Neutrophil (primary cell): ENCODE results near the gene OLA1.

Source experiments
- H3K27ac ChIP-seq: fragments of 200-600 bp; sonication (generic); 2 replicates; pipeline ENCODE4 v1.5.1; 2016; ENCODE audit warnings: mild to moderate bottlenecking, moderate library complexity
- H3K27me3 ChIP-seq: fragments of 200-600 bp; sonication (generic); 2 replicates; pipeline ENCODE4 v1.6.0; 2016; ENCODE audit warnings: mild to moderate bottlenecking
- H3K36me3 ChIP-seq: fragments of 200-600 bp; sonication (generic); 2 replicates; pipeline ENCODE4 v1.5.1; 2017
- H3K4me1 ChIP-seq, 2 experiments: fragments of 200-600 bp in 1 of 2; sonication (generic) in 1 of 2; 1 replicate in 1 of 2; 2 replicates in 1 of 2; pipeline versions ENCODE4 v1.5.1 to v1.6.1; 2013 to 2016; ENCODE audit warnings: low read depth in 1 of 2, low read length in 1 of 2, mild to moderate bottlenecking in 1 of 2, moderate library complexity in 1 of 2; ENCODE audit not compliant: control insufficient read depth in 1 of 2, insufficient read depth in 1 of 2
- H3K4me3 ChIP-seq, 2 experiments: fragments of 200-600 bp in 1 of 2; sonication (generic) in 1 of 2; 1 replicate in 1 of 2; 2 replicates in 1 of 2; pipeline ENCODE4 v1.5.1; 2013 to 2016; ENCODE audit warnings: low read depth in 1 of 2, low read length in 1 of 2, mild to moderate bottlenecking in 1 of 2, moderate library complexity in 1 of 2
- H3K9me3 ChIP-seq: fragments of 200-600 bp; sonication (generic); 2 replicates; pipeline ENCODE4 v1.5.1; 2016
- TF ChIP-seq, protein P1 (sequence below): fragments of 200-600 bp; sonication (generic); IDR thresholded peaks from 2 replicates; pipeline ENCODE4 v1.5.1; 2016; ENCODE audit warnings: antibody characterized with exemption

OLA1 gene

DNA sequence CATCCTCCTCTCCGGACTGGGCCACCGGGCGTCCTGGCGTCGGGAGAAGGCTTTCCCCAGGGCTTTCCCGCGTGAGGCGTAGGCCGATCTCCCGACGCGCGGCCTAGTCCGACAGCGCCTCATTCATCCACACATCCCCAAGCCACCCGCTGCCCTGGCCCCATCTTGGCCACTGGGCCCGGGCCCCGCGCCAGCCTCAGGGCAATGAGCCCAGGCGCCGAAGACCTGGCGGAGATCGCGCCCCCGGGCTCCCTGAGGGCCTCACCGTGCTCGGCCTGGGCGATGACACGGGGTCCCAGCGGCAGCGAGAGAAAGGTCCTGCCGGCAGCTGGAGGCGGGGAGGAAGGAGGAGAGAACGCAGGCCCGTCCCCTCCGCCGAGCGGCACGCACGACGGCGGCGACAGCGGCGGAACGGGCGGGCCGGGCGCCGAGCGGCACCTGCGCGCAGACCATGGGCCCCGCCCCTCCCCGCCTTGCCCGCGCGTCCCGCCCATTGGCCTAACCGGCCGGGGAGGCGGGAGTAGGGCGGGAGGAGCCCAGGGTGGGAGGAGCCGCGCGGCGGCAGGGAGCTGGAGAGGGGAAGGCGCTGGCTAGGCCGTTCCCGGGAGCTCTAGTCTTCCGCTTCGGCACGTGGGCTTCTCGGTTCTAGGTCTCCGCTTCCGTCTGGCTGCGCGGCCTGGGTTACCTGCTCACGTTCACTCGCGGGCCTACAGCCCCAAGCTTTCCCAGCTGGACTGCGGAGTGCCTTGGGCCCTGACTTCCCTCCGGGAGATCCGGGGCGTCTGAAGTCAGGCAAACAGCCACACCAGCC, at the start of gene OLA1:
OLA1 (minus strand) TSS at position 346 of the 811 bp plus-strand sequence. CDS start 1,717 bp downstream, outside the sequence.
- Histone ChIP-seq H3K4me1 (peaks cover 14 to 18% of the 10 kb centered on the region in 2 experiments), H3K9me3 (no peaks in the 10 kb centered on the region), H3K36me3 (peaks cover 7% of the 10 kb centered on the region), H3K4me3 (peak within 1 kb of the TSS; percentile 78 to 97), H3K27ac (peak within 1 kb of the TSS; percentile 82), H3K27me3 (no peaks in the 10 kb centered on the region)
- TF ChIP-seq, protein P1, sequence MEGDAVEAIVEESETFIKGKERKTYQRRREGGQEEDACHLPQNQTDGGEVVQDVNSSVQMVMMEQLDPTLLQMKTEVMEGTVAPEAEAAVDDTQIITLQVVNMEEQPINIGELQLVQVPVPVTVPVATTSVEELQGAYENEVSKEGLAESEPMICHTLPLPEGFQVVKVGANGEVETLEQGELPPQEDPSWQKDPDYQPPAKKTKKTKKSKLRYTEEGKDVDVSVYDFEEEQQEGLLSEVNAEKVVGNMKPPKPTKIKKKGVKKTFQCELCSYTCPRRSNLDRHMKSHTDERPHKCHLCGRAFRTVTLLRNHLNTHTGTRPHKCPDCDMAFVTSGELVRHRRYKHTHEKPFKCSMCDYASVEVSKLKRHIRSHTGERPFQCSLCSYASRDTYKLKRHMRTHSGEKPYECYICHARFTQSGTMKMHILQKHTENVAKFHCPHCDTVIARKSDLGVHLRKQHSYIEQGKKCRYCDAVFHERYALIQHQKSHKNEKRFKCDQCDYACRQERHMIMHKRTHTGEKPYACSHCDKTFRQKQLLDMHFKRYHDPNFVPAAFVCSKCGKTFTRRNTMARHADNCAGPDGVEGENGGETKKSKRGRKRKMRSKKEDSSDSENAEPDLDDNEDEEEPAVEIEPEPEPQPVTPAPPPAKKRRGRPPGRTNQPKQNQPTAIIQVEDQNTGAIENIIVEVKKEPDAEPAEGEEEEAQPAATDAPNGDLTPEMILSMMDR = peak; percentile 48

DNA sequence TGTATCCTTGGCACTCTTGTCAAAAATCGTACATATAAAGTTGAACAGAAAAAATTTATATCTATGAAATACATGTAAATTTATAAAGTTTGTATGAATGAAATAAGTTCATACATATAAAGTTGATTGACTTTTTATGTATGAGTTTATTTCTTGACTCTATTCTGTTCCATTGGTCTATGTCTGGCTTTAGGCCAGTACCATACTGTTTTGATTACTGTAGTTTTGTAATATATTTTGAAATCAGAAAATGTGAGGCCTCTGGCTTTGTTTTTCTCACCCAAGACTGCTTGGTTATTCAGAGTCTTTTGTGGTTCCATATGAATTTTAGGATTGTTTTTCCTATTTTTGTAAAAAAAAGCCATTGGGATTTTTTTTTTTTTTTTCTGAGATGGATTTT, 44.6 kb upstream of the OLA1 start:
- no peaks in the 10 kb centered on the region for H3K36me3 ChIP-seq
- H3K27me3 ChIP-seq = peaks cover 16% of the 10 kb centered on the region
- no peaks in the 10 kb centered on the region for H3K4me1 ChIP-seq
- H3K27ac ChIP-seq = no peak overlapping the region
- no peaks in the 10 kb centered on the region for H3K9me3 ChIP-seq
- TF ChIP-seq, protein P1 = no peak
- no peak overlapping the region for H3K4me3 ChIP-seq

DNA sequence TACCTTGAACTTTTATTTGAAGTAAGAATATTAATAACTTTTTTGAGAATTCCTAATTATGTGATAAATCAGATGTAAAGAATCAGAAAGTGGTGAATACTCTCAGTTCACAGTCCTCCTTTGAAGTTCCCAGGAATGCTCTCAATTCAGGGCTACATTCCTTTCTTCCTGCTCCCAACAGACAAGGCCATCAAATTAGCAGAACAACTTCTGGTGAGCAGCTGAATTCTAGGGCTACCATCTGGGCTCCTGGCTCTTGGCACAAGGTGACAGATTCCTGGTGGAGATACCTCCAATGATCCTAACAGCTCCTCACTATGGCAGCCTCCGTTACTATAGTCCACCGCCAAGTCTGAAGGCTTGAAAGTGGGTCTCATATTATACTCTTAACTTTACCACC, 37.8 kb upstream of the OLA1 start:
- H3K4me3 ChIP-seq = no peak overlapping the region
- TF ChIP-seq, protein P1 = no peak
- H3K36me3 ChIP-seq = no peaks in the 10 kb centered on the region
- H3K27me3 ChIP-seq = peaks cover 16% of the 10 kb centered on the region
- H3K4me1 ChIP-seq = no peaks in the 10 kb centered on the region
- no peak overlapping the region for H3K27ac ChIP-seq
- no peaks in the 10 kb centered on the region for H3K9me3 ChIP-seq

DNA sequence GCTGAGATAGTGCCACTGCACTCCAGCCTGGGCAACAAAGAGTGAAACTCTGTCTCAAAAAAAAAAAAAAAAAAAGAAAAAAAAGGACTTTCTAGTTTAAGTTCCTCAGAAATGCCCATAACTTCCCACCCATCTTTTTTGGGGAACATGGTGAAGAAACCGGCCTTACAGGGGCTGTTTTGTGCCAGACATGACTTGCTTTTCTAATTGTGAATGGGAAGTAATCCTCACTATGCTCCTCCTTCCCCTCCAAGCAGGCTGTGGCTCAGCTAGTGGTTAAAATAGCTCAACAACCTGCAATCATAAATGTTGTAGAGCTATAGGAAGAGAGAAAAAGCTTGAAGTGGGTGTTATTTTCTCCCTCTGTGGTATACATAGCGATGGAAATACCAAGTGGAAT, 34.1 kb upstream of the OLA1 start:
- peaks cover 11% of the 10 kb centered on the region for H3K27me3 ChIP-seq
- H3K4me1 ChIP-seq = no peaks in the 10 kb centered on the region
- H3K27ac ChIP-seq = no peak overlapping the region
- no peaks in the 10 kb centered on the region for H3K9me3 ChIP-seq
- no peak overlapping the region for H3K4me3 ChIP-seq
- H3K36me3 ChIP-seq = no peaks in the 10 kb centered on the region
- TF ChIP-seq, protein P1 = no peak

DNA sequence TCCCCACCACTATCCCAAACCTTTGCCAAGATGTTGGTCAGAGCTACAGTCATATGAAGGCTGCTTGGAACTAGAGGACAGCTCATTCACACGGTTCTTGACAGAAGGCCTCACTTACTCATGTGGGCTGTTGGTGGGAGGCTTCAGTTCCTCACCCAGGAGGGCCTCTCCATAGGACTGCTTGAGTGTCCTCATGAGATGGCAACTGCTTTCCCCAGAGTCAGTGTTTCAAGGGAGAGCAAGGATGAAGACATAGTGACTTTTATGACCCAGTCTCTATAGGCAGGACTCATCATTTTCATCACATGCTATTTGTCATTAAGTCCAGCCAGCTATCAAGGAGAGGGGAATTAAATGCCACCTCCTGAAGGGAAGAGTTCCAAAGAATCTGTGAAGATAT, 33.4 kb upstream of the OLA1 start:
- H3K27me3 ChIP-seq = peaks cover 6% of the 10 kb centered on the region
- no peak overlapping the region for H3K4me3 ChIP-seq
- H3K27ac ChIP-seq = no peak overlapping the region
- no peaks in the 10 kb centered on the region for H3K4me1 ChIP-seq
- H3K9me3 ChIP-seq = no peaks in the 10 kb centered on the region
- TF ChIP-seq, protein P1 = no peak
- H3K36me3 ChIP-seq = no peaks in the 10 kb centered on the region
